ENCODE results near the gene PHF14.

DNA sequence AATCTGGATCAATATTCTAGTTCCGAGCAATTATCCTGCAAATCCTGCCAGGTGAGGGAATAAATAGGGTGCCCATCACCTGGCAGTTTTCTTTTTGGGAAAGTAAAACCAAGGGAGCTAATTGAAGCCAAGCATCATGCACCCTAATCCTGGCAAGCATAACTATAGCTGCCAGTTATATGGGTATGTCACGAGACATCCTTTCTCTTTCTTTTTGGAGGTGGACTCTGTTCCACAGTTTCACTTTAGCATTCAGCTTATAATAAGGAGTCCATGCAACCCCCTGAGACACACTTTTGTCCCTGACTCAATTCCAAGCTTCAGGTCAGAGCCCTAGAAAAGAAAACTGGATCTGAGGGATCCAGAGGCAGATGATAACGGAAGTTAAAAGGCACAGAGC is 222.5 kb downstream of the PHF14 start:
- TF ChIP-seq POLR2A (IDR thresholded peaks at IDR 0.05; ENCODE audit: low read length) (no peak), GATA1 (IDR thresholded peaks at IDR 0.05; ENCODE audit: low read depth, low read length) (no peak)
